NT2/D1 (cell line): ENCODE results near the gene HBQ1.
"Not testable (repeated sequence)": the region's sequence is repeated elsewhere in the genome, so short reads cannot be mapped to it uniquely, and the experiment has no call there.

Experiments used
- YY1 ChIP-seq: IDR thresholded peaks from 2 replicates; pipeline ENCODE4 v1.6.1; 2011; ENCODE audit not compliant: insufficient read length, insufficient read depth
- ZNF274 ChIP-seq: IDR thresholded peaks from 2 replicates; pipeline ENCODE4 v1.6.1; 2011; ENCODE audit warnings: mild to moderate bottlenecking, low read depth, low read length

- not testable (repeated sequence) for TF ChIP-seq ZNF274, YY1
Observed at GRCh38 chr16:173928-174769, 6.1 kb upstream of the HBQ1 start.
